OCI-LY1 (cell line): ENCODE data around the gene GRIP1.

ENCODE experiments used
- CTCF ChIP-seq: fragments of 200-600 bp; sonication (generic), shearing (Covaris generic); IDR thresholded peaks from 2 replicates; pipeline ENCODE4 v1.5.1; 2017; ENCODE audit warnings: mild to moderate bottlenecking, antibody characterized with exemption, low read length, moderate library complexity, mixed read lengths
- EZH2 ChIP-seq: fragments of 200-600 bp; sonication (generic), shearing (Covaris generic); IDR thresholded peaks from 2 replicates; pipeline ENCODE4 v1.8.0; 2017; ENCODE audit warnings: borderline replicate concordance, mixed run types, mild to moderate bottlenecking, antibody characterized with exemption, low read length, moderate library complexity, mixed read lengths

- TF ChIP-seq CTCF = no peak
- no peak for TF ChIP-seq EZH2
These were observed 297.9 kb downstream of the GRIP1 start for GRCh38 chr12:66380769-66381535.
